ENCODE results near the gene MRPS9.

Gene MRPS9

GRCh38 chr2:105078906-105079495, 41.1 kb downstream of the MRPS9 start:
- no peak for DNase-seq (ENCODE audit: low spot score)

- no peak for DNase-seq (ENCODE audit: low spot score)
Observed at GRCh38 chr2:105080461-105080860, 42.6 kb downstream of the MRPS9 start.

DNA sequence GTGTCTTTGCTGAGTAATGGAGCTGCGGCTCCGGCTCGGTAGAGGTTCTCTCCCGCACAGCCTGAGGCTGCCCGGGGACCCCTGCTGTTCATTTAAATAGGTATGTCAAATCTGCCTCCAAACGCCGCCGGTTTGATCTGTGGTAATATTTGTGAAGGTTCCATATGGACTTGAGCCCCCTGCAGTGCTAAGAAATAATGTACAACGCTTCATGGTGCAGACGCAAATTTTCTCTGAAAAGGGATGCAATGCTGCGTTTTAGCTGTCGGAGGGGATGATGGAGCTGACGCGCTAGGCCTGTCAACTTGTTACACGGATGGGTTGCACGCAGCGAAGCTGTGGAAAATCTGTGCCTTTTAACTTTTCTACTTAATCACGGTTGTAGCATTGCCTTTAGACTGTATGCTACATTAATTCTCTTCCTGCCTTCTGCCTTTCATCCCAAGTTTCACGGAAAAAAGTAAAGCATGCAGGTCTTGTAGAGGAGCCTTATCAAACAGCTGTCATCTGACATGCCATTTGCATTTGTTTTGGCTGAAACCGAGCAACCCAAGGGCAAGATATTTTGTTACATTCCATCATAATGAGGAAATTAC, 43.2 kb downstream of the MRPS9 start:
- DNase-seq (ENCODE audit: low spot score) = no peak

- DNase-seq (ENCODE audit: low spot score) = no peak
Observed at GRCh38 chr2:105082107-105082506, 44.2 kb downstream of the MRPS9 start.

DNA sequence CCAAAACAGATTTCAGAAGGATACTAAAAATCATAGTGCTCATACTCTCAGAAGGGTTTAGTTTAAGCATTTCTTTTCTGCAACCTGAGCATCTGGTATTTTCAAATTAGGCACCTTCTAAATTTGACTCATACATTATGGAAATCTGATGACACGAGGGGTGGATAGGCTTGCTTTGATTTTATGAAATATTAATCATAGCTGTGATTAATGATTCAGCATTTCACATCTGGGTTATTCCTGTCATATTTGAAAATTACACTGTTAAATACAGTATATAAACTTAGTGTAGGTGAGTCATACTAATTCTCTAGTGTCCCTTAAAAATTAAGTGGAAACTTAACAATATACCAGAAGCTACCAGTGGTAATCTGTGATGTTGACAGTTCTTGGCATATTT, 47.7 kb downstream of the MRPS9 start:
- no peak for DNase-seq (ENCODE audit: low spot score)

GRCh38 chr2:105087273-105087672, 49.4 kb downstream of the MRPS9 start:
- DNase-seq (ENCODE audit: low spot score) = no peak

GRCh38 chr2:105090091-105090490, 52.2 kb downstream of the MRPS9 start:
- no peak for DNase-seq (ENCODE audit: low spot score)

DNA sequence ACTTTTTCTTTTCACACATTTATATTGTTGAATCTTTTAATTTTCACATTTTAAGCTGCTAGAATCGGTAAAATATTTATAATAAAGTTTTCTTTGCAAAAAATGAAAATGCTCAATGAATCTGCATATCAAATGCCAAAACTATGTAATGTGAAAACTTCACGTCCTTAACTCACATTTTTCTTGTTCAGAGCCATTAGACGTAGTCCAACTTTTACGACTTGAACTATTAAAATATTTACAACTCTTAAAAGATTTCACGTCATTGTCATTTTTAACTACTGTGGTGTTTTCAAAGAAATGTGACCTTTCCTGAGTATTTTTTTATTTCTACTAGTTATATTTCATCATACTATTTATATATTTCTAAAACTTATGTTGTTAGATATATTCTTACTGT, 54.9 kb downstream of the MRPS9 start:
- DNase-seq (ENCODE audit: low spot score) = no peak

DNA sequence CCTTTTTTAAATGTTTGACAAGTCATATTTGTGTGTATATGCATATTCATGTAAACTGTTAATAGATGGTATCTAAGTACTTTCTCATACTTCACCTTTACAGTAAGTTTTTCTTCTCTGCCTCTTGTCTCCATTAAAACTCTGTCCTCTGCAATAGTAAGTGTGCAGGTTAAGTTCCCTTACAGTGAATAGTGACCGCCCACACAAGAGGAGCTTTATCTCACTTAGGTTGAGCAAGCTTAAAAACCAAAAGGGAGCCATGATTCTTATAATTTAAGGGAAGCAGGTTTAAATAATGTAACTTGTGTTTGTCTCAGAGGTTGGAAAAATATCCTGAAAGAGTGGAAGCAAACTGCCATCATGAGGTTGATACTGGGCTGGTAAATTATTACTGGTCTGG, 61.3 kb downstream of the MRPS9 start:
- no peak for DNase-seq (ENCODE audit: low spot score)

DNA sequence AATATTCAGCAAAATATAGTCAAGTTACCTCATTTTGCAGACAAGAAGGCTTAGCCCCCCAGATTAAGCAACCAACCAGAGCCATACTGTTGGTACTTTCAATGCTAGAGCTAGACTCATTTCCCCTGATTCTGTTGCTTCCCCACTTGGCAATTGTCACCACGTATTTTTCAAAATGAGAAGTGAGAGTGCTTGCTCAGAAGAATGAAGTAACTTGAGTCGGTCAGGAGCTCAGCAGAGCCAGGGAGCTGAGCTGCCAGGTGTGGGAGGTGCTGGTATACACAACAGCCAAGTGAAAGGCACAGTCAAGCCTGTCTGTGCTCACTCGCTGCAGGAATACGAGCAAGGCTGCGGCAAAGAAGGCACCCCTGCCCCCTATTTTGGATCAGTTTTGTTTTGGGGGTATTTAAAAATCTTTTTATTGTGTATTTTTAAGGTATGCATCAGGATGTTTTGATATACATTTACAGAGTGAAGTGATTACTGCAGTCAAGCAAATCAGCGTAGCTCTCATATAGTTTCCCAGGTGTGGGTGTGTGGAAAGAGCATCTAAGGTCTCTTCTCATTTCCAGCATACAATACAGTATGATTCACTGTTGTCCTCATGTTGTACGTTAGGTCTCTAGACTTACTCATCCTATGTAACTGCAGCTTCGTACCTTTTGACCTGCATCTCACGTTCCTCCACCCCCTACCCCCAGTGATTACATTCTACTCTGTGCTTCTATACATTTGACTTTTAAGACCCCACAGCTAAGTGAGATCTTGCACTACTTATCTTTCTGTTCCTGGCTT, 62.4 kb downstream of the MRPS9 start:
- peak; percentile 39 for DNase-seq (ENCODE audit: low spot score)

GRCh38 chr2:105102001-105102400, 64.1 kb downstream of the MRPS9 start:
- DNase-seq (ENCODE audit: low spot score) = no peak

- no peak for DNase-seq (ENCODE audit: low spot score)
Observed at GRCh38 chr2:105102963-105103421, 65.1 kb downstream of the MRPS9 start.

DNA sequence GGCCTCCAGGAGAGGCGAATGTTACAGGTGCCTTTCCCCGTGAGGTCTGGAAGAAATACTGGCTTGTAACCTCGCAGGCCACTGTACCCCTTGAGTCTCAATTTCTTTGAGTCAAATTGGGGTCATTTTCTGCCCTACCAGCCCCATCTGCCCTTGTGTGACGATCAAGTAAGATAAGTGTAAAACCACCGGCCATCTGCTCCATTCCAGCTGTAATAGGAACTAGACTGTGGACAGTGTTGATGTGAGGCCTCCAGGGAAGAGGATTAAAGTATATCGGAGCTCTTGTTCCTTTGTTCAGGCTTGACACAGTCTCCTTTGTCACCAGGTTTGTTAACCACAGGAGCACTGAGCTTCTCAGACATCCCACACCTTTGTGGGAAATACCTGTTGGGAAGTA, 65.6 kb downstream of the MRPS9 start:
- no peak for DNase-seq (ENCODE audit: low spot score)

- DNase-seq (ENCODE audit: low spot score) = no peak
Observed at GRCh38 chr2:105104208-105104731, 66.4 kb downstream of the MRPS9 start.

- DNase-seq (ENCODE audit: low spot score) = no peak
Observed at GRCh38 chr2:105110295-105110829, 72.5 kb downstream of the MRPS9 start.

GRCh38 chr2:105111365-105112150, 73.7 kb downstream of the MRPS9 start:
- no peak for DNase-seq (ENCODE audit: low spot score)

DNA sequence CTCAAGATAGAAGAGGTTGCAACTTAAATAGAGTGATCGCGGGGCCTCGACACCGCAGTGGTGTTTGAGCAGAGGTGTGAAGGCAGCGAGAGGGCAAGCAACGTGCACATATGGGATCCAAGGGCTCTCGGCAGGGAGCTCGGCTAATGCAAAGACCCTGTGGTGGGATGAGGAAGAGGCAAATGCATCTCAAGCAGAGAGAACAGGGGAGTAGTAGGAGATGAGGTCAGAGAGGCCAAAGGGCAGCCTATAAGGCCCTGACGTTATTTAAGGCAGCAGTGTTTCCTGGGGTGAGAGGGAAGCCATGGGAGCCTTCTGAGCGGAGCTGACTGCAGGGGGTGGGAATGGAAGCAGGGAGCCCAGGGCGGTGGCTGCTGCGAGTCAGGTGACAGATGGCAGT, 74.5 kb downstream of the MRPS9 start:
- no peak for DNase-seq (ENCODE audit: low spot score)

DNA sequence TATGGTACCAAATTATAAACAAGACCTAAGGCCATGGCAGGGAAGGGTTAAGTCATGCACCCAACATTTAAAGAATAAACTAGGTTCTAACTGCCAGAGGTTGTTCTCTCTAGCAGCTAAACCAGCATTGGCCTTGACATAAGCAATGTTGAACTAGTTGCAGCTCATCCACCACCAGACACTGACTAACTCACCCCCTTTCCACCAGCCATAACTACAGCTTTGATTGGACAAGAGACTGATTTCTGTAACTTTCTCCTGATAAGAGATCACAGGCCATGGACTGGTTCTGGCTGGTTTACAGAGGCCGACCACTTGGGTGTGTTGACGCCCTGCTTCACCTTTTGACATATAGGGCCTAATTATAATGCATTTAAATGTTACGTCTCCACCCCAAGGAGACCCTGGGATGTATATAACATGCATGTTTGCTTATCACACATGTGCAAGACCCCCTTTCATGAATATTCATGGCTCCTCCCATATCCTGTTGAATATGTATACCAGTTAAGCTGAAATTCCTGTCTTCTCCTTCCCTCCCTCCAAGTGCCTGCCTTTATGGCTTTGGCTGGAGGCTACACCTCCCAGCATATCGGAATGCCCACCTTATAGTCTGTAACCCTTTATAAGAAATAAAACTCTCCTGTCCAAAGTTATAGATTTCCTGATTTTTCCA, 75.9 kb downstream of the MRPS9 start:
- DNase-seq (ENCODE audit: low spot score) = no peak

GRCh38 chr2:105114551-105114950, 76.7 kb downstream of the MRPS9 start:
- peak; percentile 40 for DNase-seq (ENCODE audit: low spot score)

DNA sequence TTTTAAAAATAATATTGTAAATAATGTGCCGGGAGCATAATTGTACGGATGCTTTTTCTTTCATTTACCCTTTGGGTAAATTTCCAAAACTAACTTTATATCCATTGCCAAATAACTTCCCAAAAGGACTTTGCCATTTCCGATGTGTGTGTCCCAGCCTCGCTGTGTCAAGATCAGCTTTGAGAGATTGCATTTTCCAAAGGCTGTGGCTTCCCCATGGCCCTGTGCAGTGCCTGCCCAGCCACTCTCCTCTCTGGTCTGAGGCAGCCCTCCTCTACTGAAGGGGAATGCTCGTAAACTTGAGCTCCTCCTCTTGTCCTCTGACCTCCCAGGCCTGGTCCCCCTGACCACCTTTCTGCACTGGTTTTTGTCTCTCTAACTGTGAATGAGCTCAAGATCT, 78.5 kb downstream of the MRPS9 start:
- no peak for DNase-seq (ENCODE audit: low spot score)

DNA sequence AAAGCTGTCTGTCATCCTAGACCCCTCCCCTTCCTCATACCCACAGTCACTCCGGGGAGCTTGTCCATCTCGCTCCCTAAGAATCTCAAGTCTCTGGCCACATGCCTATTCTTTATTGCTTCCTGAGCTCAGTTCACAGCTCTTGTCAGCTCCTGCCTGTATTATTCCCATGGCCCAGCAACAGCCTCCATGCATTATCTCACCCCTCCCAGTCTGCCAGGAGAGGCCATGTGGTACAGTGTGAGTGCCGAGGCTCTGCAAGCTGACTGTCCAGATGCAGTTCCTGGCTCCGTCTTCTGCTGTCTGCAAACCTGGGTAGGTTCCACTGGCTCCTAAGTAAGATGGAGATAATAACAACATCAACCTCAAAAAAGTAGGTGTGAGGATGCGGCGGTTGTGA, 79.7 kb downstream of the MRPS9 start:
- DNase-seq (ENCODE audit: low spot score) = no peak

GRCh38 chr2:105118960-105119359, 81.1 kb downstream of the MRPS9 start:
- DNase-seq (ENCODE audit: low spot score) = no peak
